Thyroid gland (tissue), 4 donors: Measurements from ENCODE around the gene BRD2. TPM values are rescaled to one million over a fixed set of nuclear protein-coding genes. Genes with fewer than 3 reads are reported as not detected.

ENCODE experiments used
- DNase-seq, 2 donors: peaks; one replicate each; pipeline ENCODE4 v3.0.0-alpha.2; 2019
- H3K27ac ChIP-seq, 3 donors: fragments of 200-600 bp; sonication (generic); 1 replicate in 2 of 3; 2 replicates in 1 of 3; pipeline ENCODE4 v1.5.1; 2016 to 2019; ENCODE audit warnings: mild to moderate bottlenecking in 1 of 3, moderate library complexity in 1 of 3
- H3K27me3 ChIP-seq: fragments of 200-600 bp; sonication (generic); one replicate; pipeline ENCODE4 v1.5.1; 2019
- H3K36me3 ChIP-seq, 2 donors: fragments of 200-600 bp; sonication (generic); one replicate each; pipeline ENCODE4 v1.5.1; 2016 to 2019
- H3K4me1 ChIP-seq, 2 donors: fragments of 200-600 bp; sonication (generic); one replicate each; pipeline ENCODE4 v1.5.1; 2017 to 2019
- H3K4me3 ChIP-seq, 3 donors: fragments of 200-600 bp; sonication (generic); replicated peaks in 1 of 3; 1 replicate in 2 of 3; 2 replicates in 1 of 3; pipeline ENCODE4 v1.5.1; 2016; ENCODE audit warnings: mild to moderate bottlenecking in 1 of 3
- H3K9me3 ChIP-seq: fragments of 200-600 bp; sonication (generic); one replicate; pipeline ENCODE4 v1.5.1; 2017
- POLR2A ChIP-seq, 2 donors: fragments of 450-650 bp; IDR thresholded peaks; one replicate each; pipeline ENCODE4 v1.6.1; 2017; ENCODE audit warnings: antibody characterized with exemption in 2 of 2, mild to moderate bottlenecking in 2 of 2, moderate library complexity in 1 of 2
- WGBS, 2 donors: methylation state at CpG; one replicate each; pipeline ENCODE4 v1.1.5; 2017; 5-methylcytosine and 5-hydroxymethylcytosine counted together
- intact Hi-C: fragments of 100-400 bp; cut with DNase I; formaldehyde crosslinking; loops from one replicate; pipeline ENCODE4 v1.15.1; 2023
- total RNA-seq, 4 donors: library from RNA; depleted of rRNA; stranded (reverse); fragments of >200 nt; gene quantifications; one replicate each; pipeline ENCODE4 v1.2.3, GENCODE V29; 2016
- TF ChIP-seq, protein P1 (sequence below), 6 experiments: fragments of 200-600 bp in 3 of 6; fragments of 450-650 bp in 3 of 6; sonication (generic) in 3 of 6; IDR thresholded peaks; one replicate each; pipeline ENCODE4 v1.5.1; 2016 to 2019; ENCODE audit warnings: antibody characterized with exemption in 6 of 6, mild to moderate bottlenecking in 2 of 6, inconsistent platforms in 1 of 6, moderate library complexity in 1 of 6

BRD2 gene
- total RNA-seq, 4 donors from 2014 or later = 206 to 282 (median 238) TPM

GRCh38 chr6:33030245-33030644, 61.9 kb downstream of the BRD2 start:
- Histone ChIP-seq H3K27me3 (no peaks in the 10 kb centered on the region), H3K4me1 (no peaks in the 10 kb centered on the region), H3K9me3 (no peaks in the 10 kb centered on the region), H3K27ac (peak overlapping the region in 2 of 3 donors; percentile 37 to 45), H3K36me3 (no peaks in the 10 kb centered on the region), H3K4me3 (no peak overlapping the region)
- intact Hi-C loops = no loop called here
- WGBS, 2 donors = 56 to 59% methylated on average over 3 of the region's 3 CpGs
- TF ChIP-seq, protein P1, sequence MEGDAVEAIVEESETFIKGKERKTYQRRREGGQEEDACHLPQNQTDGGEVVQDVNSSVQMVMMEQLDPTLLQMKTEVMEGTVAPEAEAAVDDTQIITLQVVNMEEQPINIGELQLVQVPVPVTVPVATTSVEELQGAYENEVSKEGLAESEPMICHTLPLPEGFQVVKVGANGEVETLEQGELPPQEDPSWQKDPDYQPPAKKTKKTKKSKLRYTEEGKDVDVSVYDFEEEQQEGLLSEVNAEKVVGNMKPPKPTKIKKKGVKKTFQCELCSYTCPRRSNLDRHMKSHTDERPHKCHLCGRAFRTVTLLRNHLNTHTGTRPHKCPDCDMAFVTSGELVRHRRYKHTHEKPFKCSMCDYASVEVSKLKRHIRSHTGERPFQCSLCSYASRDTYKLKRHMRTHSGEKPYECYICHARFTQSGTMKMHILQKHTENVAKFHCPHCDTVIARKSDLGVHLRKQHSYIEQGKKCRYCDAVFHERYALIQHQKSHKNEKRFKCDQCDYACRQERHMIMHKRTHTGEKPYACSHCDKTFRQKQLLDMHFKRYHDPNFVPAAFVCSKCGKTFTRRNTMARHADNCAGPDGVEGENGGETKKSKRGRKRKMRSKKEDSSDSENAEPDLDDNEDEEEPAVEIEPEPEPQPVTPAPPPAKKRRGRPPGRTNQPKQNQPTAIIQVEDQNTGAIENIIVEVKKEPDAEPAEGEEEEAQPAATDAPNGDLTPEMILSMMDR (IDR thresholded peaks at IDR 0.05) = no peak
- TF ChIP-seq POLR2A (IDR thresholded peaks at IDR 0.05) = no peak
- DNase-seq = no peak

Other genes with a start within 250 kb of the BRD2 start
- under 1 TPM in 2 of 4 donors, not detected in 2; 0.33 to 0.94 TPM for gene HLA-DQA2, start 227.2 kb upstream of the BRD2 start, total RNA-seq
- gene HLA-DQB2, start 205.1 kb upstream of the BRD2 start, total RNA-seq = 1 to 10 TPM in 1 of 4 donors, under 1 TPM in 1, not detected in 2; 0.22 to 2.6 TPM
- gene HLA-DOB, start 151.6 kb upstream of the BRD2 start, total RNA-seq = 1 to 10 TPM in 2 of 4 donors, not detected in 2; 1.3 to 1.6 TPM
- gene TAP2, start 129.9 kb upstream of the BRD2 start, total RNA-seq = 10 to 100 TPM in 1 of 4 donors, 1 to 10 TPM in 3; 6.9 to 31.9 (median 8.2) TPM
- 10 to 100 TPM; 27.1 to 46.1 (median 36.3) TPM for gene PSMB8, start 124.5 kb upstream of the BRD2 start, total RNA-seq
- gene TAP1, start 114.9 kb upstream of the BRD2 start, total RNA-seq = 10 to 100 TPM; 11.0 to 28.5 (median 22.5) TPM
- gene PSMB9, start 114.4 kb upstream of the BRD2 start, total RNA-seq = 10 to 100 TPM in 3 of 4 donors, 1 to 10 TPM in 1; 9.1 to 31.0 (median 18.3) TPM
- 10 to 100 TPM; 34.7 to 82.9 (median 51.3) TPM for gene HLA-DMB, start 27.6 kb upstream of the BRD2 start, total RNA-seq
- 10 to 100 TPM; 10.7 to 41.5 (median 27.3) TPM for gene HLA-DMA, start 15.5 kb upstream of the BRD2 start, total RNA-seq
- 10 to 100 TPM in 3 of 4 donors, 1 to 10 TPM in 1; 2.0 to 85.9 (median 20.3) TPM for gene HLA-DOA, start 41.0 kb downstream of the BRD2 start, total RNA-seq
- gene HLA-DPA1, start 105.1 kb downstream of the BRD2 start, total RNA-seq = 100 to 1,000 TPM in 1 of 4 donors, 10 to 100 TPM in 3; 15.4 to 172 (median 67.6) TPM
- gene HLA-DPB1, start 107.4 kb downstream of the BRD2 start, total RNA-seq = 10 to 100 TPM; 33.8 to 44.7 (median 41.0) TPM
- gene COL11A2, start 223.9 kb downstream of the BRD2 start, total RNA-seq = 1 to 10 TPM in 3 of 4 donors, under 1 TPM in 1; 0.68 to 2.8 (median 2.0) TPM
- 10 to 100 TPM; 29.6 to 46.8 (median 41.2) TPM for gene RXRB, start 232.1 kb downstream of the BRD2 start, total RNA-seq
- gene SLC39A7, start 232.3 kb downstream of the BRD2 start, total RNA-seq = 100 to 1,000 TPM in 3 of 4 donors, 10 to 100 TPM in 1; 90.8 to 191 (median 153) TPM
- 10 to 100 TPM; 30.2 to 79.4 (median 40.9) TPM for gene HSD17B8, start 236.1 kb downstream of the BRD2 start, total RNA-seq
- 10 to 100 TPM; 20.3 to 40.2 (median 24.7) TPM for gene RING1, start 239.9 kb downstream of the BRD2 start, total RNA-seq